GM19452 (cell line): ENCODE measurements around the gene RAB7B.

ENCODE experiments used
- ATAC-seq: cut with Tn5 transposase; IDR thresholded peaks from one replicate; pipeline ENCODE4 v1.9.1; 2021; ENCODE audit not compliant: unreplicated experiment

Gene RAB7B

DNA sequence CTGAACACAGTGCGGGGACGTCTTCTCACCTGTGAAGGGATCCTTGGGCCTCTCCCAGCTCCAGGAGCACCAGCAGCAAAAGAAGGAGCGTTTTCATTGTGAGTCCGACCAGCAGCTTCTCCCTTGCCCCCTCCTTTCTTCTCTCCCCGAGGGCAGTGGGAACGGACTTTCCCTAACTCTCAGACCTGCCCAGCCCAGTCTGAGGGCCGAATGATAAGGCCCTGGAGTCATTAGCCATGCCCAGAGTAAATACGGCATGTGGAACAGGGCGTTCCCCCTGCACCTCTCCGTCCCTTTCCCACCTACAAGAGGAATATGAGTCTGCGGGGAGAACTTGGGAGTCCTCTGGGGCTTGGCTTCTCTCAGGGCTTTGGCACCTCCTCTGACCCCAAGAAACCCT lies 20.5 kb upstream of the RAB7B start, which contains the start of gene CTSE:
CTSE (minus strand) TSS at position 201 of the 400 bp plus-strand sequence; CDS start at position 97, 104 bp downstream.
- no peak for ATAC-seq

DNA sequence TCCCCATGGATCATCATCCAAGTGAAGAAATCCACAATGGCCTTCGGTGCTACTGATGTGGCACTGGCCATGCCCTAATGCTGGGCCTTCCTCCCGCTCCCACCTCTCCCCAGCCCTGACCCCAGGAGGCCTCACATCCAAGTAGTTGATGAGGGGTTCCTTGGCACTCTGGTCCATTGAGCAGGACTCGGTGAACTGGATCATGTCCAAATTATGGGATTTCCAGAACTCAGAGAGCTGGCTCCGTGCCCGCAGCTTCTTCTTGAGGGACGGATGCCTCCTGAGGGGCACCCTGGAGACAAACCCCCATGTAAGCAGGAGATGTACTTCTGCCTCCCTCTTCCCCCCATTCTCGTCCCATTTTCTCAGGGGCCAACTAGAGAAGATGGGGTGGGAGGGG lies 19.6 kb upstream of the RAB7B start:
- no peak for ATAC-seq

DNA sequence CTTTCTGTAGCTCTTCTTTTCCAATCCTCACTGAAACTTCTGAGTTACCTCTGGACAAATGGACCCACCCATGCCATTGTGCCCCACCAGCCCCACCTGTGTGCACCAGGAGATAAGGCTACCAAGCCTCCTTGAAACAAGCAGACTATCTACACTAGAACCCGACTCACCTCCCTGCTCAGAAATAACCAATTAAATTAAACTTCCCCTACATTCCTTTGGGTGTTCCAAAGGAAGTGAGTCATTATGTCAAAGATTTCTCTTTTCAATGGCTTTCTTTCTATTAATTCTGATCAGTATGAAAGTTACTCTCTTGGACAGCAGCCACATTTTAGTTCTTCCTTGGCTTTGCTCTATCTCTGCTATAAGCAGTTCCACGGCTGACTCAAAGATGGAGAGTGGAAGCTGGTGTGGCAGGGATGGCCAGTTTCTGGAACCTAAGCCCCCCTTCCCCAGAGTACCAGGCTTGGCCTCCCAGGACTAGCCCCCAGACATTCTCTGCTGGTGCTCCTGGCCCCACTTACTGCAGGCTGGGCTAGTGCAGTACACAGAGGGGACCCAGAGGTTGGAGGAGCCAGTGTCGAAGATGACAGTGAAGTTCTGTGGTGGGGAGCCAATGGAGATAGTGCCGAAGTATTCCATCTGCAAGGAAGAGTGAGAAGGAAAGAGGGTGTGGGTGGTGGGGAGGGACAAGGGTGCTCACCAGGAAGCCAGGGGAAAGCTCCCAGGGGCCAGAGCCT lies 18.6 kb upstream of the RAB7B start:
- ATAC-seq: no peak

DNA sequence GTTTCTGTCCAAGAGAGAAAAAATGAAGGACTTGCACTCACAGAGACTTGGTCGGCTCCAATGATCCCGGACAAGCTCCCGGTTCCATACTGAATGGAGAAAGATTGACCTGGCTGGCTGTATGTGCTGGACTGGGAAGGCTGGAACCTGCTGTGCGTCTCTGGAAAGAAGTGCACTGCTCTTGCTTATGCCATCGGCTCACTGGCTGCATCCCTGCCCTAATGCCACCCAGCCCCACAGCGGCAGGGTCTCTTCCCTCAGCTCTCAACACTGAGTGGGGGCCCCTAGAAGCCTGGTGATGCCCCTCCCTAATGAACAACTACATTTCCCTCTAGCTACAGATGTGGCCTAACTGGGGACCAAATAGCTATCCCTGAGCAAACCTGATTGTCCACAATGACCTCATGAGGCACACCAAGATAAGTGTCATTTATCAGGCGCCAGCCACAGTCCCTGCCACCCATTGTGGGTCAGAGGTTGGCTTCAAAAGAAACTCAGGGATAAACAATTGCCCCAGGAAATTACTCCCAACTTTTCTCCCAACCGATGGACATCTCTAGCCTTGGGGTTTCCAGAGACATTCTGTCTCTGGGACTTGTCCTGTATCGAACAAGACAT lies 17.9 kb upstream of the RAB7B start:
- ATAC-seq: no peak

DNA sequence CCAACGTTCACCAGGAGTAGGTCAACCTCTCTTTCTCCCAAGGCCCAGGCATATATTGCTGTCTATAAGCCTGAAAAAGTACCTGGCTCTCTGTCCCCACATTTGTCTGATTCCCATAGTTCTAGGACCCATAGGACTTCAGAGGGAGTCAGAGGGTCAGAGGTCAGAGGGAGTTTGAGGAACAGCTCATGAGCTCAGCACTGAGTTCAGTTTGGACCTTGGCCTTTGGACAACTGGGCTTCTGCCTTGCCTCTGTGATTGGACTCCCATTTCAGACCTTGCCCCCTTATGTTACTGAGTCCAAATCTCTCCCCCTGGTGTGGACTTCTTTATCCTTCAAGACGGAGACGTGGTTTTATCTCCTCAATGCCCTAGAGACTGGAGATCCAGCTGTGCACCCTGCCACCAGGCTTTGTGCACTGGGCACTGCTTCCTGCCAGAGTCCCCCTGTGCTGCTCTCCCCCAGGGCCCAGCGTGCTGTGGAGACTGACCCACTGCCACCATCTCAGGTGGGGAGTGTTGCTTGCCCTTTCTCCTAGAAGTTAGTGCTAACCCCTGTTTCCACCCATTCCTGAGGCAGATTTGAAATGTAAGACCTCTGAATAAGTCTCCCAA lies 17.3 kb upstream of the RAB7B start:
- no peak for ATAC-seq

DNA sequence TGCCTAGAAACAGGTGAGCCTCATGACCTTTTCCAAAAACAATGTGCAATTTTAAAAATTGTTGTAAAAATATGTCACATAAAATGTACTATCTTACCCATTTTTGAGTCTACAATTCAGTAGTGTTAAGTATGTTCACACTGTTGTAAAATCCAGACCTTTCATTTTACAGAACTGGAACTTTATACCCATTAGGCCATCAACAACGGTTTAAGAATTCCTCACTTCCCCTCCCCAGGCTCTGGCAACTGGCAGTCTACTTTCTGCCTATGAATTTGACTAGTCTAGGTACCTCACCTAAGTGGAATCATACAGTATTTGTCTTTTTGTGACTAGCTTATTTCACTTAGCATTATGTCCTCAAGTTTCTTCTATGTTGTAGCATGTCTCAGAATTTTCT lies 11.9 kb upstream of the RAB7B start:
- no peak for ATAC-seq

DNA sequence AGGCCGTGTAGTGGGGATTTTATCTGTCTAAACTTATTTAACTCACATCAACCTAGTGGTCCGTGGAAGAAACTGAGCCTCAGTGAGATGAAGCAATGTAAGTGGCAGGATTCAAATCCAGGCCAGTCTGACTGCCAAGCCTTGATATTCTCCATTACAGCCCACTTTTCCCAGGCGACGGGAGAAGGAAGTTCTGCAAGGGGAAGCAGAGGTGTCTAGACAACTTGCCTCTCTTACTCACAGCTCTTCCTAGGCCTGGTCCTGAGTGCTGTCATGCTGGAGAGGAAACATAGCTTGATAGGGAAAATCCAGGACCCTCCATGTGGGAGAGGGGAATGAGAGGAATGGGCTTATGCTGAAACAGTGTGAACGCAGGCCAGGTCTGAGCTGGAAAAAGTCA lies 11.4 kb upstream of the RAB7B start:
- no peak for ATAC-seq

DNA sequence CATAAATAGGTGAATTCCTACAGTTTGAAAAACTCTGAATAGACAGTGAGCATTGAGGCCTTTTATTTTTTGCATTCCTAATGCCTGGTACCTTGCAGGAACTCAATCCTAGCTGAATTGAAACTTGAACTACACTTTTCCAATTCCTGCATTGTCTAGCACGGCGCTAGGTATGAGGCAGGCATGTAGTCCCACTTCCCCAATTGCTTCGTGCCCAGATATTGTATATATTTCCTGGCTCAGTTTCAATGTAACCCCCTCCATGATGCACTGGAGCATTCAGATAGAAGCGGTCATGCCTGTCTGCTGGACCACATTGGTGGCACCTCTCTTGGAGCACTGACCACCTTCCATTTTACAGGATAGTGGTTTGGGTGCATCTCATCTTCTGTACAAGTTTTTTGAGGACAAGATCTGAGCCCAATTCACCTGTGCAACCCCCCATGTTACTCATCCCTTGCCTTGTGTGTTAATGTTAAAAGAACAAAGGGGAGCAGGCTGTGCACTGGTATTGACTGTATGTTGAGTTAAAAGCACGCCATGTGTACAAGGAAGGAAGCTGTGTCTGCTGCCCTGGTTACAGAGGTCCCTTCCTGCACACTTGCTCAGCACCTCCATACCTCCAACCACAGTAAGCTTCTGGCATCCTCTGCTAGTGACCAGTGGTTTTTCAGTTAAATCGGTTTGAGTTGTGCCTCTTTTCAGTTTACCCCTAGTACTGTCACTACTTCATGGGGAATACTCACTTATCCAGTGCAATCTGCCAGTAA lies 10.0 kb upstream of the RAB7B start:
- no peak for ATAC-seq

DNA sequence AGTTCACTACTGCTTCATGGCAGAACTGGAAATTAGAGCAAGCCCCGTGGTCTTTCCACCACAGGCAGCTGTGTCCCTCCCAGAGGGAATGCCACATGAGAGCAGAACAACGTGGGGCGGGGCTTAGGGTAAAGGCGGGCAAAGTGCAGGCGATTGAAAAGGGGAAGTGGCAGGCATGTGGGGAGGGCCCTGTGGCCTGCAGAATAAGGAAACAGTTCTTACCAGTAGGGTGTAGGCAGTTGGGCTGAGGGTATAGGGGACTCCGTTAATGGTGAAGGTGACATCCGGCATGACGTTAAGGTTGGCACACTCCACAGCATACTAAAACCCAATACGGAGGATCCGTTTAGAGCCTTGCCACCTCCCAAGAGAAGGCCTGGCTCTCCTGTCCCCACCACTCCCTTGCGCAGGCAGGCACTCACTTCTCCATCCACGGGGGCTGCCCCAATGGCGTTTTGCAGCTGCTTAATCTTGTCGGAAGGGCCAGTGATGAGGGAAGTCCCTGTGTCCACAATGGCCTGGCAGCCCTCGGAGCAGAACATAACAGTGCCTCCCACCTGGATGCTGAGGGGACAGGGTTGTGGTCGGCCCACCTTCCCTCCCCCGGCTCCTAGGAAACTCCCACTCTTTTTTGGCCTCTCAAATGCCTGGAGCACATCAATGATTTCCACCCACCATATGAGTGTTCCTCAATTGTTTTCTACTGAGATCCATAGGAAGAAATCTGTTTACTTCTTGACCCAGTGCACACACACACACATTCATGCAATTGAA lies 9.1 kb upstream of the RAB7B start:
- ATAC-seq: peak; percentile 99

DNA sequence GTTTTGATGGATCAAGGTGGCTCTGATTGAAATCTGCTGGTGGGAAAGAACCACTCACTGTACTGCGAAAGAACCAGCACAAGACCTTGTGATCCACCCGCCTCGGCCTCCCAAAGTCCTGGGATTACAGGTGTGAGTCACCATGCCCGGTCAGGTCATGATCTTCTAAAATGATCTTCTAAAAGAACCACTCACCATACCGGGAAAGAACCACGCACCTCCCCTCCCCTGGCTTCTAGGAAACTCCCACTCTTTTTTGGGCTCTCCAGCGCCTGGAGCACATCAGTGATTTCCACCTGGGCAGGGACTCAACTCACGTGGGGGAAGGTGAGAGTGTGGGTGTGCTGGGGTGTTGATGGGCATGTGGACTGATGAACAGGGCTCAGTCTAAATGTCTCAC lies 7.9 kb upstream of the RAB7B start:
- ATAC-seq: no peak

DNA sequence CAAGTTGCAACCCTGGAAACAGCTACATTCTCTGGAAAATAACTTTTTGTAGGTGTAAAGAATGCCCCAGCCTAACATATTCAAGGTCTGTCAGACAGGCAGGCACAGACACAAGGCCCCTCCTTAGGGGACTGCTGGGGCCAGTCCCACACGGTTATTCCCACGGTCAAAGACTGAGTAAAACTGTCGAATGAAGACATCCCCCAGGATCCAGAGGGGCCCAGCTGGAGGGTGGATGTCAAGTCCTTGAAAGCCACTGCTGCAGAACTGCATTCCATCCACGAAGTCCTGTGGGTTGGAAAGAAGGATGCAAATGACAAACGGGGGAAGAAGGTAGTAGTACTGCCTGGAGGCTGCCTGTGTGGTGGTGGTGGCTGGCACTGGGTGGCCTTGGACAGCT lies 6.9 kb upstream of the RAB7B start:
- no peak for ATAC-seq

DNA sequence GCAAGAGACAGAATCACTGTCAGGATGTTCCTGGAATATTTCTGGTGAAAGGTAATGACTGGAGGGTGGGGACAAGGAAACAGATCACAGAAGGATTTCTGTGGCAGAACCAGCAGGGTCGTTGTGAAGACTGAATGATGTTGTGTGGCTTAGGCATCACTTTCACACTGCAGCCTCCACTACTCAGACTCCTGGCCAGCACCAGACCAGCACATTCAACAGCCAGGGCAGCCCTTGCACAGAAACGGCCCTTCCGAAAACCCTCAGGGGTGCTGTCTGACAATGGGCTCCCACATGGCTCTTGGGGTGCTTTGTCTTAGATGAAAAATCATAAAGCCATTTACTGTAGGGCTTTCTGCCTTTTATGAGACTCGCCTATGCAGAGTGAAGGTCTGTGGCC lies 3.8 kb upstream of the RAB7B start:
- no peak for ATAC-seq

DNA sequence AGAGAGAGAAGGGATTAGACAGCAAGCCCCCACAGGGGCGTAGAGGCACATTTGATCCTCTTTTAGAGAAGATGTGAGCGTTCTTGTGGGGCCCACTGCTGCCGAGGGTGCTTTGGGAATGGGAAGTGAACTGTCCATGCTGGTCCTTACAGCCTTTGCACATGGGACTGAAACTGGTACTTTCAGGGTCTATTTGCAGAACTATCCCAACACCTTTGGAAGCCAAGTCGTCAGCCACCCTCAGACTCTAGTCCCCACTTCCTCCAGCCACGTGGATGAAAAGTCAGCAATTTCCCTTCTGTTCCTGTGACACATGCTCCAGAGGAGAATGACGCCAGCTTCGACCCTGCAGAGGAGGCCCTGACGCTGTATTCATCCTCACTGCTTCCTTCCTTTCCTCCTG lies 2.6 kb upstream of the RAB7B start:
- ATAC-seq: no peak

DNA sequence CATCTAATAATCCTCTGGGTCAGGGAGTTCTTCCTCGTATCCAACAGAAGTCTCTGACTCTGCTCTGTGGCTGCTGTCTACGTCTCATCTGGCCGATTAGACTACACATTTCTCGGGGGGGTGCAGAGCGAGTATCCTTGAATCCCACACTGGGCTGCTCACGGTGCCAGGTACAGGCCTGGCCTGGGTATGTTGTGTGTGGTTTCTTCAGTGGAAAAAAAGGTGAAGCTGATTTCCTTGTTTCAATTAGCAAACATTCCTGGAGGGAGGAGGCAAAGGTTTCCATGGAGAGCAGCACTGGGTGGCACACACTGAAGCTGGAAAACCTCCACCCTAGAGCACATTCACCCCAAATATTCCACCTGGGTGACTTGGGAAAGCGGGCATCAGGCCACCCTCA lies 2.0 kb upstream of the RAB7B start:
- no peak for ATAC-seq

DNA sequence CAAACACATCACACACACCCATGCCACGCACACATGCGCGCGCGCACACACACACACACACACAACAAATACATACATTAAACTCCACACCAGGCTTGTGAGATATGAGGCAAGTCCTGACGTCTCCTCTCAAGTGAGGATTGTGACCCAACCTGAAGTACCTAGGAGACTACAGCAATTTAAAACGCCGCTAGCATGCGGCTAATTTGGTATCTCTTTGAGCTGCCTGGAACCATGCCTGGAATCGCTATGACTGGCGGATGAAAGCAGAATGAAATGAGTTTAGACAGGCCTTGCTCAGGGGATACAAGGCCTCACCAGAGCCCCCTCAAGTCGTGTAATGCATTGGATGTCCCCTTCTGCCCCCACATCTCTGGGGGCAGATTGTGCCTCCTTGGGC lies 1.6 kb upstream of the RAB7B start:
- no peak for ATAC-seq

DNA sequence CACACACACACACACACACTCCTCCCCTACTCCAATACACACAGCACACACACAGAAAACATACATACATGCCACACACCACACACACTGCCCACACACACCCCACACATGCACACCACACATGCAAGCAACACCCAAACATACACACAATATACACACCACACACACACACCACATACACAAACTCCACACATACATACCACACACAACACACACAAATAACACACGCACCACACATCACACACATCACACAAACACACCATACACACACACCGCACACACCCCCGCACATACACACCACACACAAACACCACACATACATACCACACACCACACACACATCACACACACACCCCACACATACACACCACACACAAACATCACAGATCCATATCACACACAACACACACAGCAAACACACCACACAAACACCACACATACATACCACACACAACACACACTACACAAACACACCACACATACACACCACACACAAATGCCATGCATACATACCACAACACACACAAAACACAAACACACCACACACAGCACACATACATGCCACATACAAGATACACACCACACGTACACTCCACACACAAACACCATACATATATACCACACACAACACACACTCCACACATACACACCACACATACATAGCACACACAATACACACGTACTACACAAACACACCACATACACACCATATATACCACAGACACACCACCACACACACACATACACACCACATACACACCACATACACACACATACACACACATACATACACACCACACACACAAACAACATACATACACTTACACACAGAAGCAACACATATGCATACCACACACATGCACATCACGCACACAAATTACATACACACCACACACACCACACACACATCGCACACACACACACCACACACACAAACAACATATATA lies 932 bp upstream of the RAB7B start:
- ATAC-seq: no peak

DNA sequence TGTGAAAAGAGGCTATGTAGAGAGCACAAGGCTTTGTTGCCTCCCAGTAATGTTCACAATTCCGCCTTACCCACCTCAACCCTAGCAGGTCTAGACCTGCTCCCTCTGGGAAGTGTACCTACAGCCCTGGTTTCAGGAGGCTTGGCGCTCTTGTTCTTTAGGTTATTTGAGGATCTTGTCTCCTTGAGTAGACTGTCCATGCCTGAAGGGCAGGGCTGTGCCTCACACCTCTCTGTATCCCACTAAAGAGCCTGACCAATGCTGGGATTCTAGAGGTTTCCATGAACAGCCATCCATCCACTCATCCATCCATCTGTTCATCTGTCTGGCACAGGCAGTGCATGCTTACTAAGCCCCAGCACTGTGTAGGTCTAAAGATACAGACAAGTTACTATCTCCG lies 1.0 kb downstream of the RAB7B start:
- ATAC-seq: no peak

DNA sequence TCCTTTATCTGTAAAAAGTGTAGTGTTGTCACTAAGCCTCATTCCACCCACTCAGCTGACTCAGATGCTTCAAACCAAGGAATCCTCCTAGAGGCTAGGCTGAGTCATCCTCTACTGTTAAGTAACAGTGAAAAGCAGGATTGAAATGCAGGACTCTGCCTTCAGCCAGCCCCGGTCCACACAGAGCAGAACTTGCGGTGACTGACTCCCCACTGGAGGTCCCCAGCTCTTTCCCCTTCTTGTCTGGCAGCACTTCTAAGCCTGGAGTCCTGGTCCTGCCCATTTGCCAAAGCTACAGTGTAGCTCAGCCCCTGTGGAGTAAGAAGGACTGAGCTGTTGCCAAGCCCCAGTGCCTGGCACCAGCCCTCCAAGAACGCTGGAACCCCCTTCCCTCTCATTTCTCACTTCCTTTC lies 1.7 kb downstream of the RAB7B start:
- ATAC-seq: no peak

DNA sequence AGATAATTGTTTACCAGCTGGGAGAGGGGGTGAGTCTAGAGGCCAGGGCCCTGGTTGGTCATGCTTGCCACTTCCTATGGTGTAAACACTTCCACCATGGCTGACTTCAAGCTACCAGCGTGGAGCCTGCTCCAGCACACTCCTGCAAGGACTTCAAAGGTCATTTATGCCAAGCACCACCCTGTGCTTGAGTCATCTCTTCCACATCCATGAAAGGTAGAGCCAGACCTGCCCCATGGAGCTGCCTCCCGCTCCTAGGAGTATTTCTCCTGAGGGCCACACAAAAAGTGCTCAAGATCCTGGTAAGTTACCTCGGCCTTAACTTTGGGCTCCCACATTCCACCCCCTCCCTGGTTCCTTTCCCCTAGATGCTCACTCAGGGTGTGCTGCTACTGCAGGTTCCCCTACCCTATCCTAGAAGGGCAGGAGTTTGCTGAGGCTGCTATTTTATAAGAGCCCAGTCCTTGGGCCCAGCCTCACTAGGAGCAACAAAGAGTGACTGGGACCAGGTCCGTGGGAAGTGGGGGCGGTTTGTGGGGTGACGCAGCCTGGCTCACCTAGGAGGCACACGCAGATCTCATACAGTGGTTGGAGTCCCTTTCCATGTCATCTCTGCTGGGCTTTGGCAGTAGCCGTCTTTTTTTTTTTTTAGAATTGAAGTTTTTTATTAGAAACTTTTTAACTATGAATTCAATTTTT lies 2.4 kb downstream of the RAB7B start:
- ATAC-seq: no peak
